HFFc6 (cell line): ENCODE results near the gene RAB4B. TPM values are rescaled to one million over a fixed set of nuclear protein-coding genes. Genes with fewer than 3 reads are reported as not detected.

Experiments used
- DNase-seq: peaks from one replicate; pipeline ENCODE4 v3.0.0-alpha.2; 2018
- H3K27ac Mint-ChIP-seq: 2 replicates; pipeline ENCODE4 v1.8.0; 2020; ENCODE audit warnings: mild to moderate bottlenecking, mixed read lengths
- H3K27me3 Mint-ChIP-seq: 2 replicates; pipeline ENCODE4 v1.8.0; 2021; ENCODE audit warnings: mild to moderate bottlenecking, moderate library complexity, mixed read lengths; ENCODE audit not compliant: insufficient read depth
- H3K36me3 Mint-ChIP-seq: 2 replicates; pipeline ENCODE4 v1.8.0; 2021; ENCODE audit warnings: low read depth, mixed read lengths
- H3K4me1 Mint-ChIP-seq: 2 replicates; pipeline ENCODE4 v1.8.0; 2020; ENCODE audit warnings: low read depth, mixed read lengths
- H3K4me3 Mint-ChIP-seq: 2 replicates; pipeline ENCODE4 v1.8.0; 2020; ENCODE audit warnings: mild to moderate bottlenecking, moderate library complexity, mixed read lengths
- H3K9me3 Mint-ChIP-seq: 2 replicates; pipeline ENCODE4 v1.8.0; 2020; ENCODE audit warnings: mild to moderate bottlenecking, mixed read lengths
- CTCF ChIP-seq: fragments of 200-600 bp; sonication (generic); IDR thresholded peaks from 2 replicates; pipeline ENCODE4 v1.5.0; 2021; ENCODE audit warnings: antibody characterized with exemption, mild to moderate bottlenecking
- total RNA-seq, 6 experiments: library from RNA; stranded (reverse); fragmentation: NEBNext Ultra II Directional; extraction: Animal tissue kit (Norgen Biotek cat#: 25700); gene quantifications; 2 replicates in 1 of 6; 3 replicates in 5 of 6; pipeline ENCODE4 v1.2.3, GENCODE V29; 2021

The RAB4B gene
- total RNA-seq, 6 experiments from 2014 or later = 20.4 to 26.4 (median 22.0) TPM

DNA sequence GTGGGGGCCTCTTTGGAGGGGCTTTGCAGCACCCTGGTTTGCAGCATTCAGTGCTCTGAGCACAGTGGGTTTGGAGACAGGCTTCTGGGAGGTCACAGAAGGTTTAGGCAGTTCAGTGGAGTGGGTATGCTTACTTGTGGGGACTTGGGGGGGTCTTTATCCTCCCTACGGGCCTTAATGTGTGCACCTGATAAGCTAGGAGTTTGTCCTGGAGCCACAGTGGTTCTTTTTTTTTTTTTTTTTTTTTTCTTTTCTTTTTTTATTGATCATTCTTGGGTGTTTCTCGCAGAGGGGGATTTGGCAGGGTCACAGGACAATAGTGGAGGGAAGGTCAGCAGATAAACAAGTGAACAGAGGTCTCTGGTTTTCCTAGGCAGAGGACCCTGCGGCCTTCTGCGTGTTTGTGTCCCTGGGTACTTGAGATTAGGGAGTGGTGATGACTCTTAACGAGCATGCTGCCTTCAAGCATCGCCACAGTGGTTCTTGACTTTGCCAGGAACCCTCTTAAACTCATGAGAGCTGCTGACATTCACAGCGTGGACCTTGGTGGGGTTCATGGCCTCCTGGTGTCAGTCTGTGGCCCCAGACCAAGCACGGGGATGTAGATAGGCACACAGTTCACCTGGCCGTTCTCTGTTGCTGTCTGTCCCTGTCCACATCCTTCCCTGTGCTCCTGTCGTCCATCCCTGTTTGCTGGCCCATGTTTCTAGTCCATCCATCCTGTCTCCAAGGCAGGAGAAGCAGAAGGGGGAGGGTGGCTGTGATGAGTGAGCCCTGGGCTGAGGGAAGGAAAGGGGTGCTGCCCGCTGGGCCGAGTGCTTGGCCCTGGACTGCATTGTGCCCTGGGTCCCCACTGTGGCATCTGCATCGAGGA, 23.6 kb downstream of the RAB4B start:
- peaks cover 71% of the 10 kb centered on the region for H3K4me1 Mint-ChIP-seq
- H3K27ac Mint-ChIP-seq = peak overlapping the region; percentile 68
- no peaks in the 10 kb centered on the region for H3K9me3 Mint-ChIP-seq
- TF ChIP-seq CTCF = no peak
- peaks cover 11% of the 10 kb centered on the region for H3K36me3 Mint-ChIP-seq
- peaks cover 3% of the 10 kb centered on the region; the same call in 1 of the 2 replicates for H3K27me3 Mint-ChIP-seq
- peak overlapping the region; percentile 74 for H3K4me3 Mint-ChIP-seq
- no peak for DNase-seq

- TF ChIP-seq CTCF = no peak
- H3K27ac Mint-ChIP-seq = peak overlapping the region; percentile 68
- no peak for DNase-seq
- peaks cover 12% of the 10 kb centered on the region for H3K36me3 Mint-ChIP-seq
- H3K9me3 Mint-ChIP-seq = no peaks in the 10 kb centered on the region
- H3K4me3 Mint-ChIP-seq = peak overlapping the region; percentile 74
- peaks cover 73% of the 10 kb centered on the region for H3K4me1 Mint-ChIP-seq
- peaks cover 3% of the 10 kb centered on the region for H3K27me3 Mint-ChIP-seq
Observed at GRCh38 chr19:40802300-40803169, 24.5 kb downstream of the RAB4B start.

GRCh38 chr19:40803170-40803856, 25.3 kb downstream of the RAB4B start:
- no peak for TF ChIP-seq CTCF
- Mint-ChIP-seq H3K4me3 (no peak overlapping the region), H3K9me3 (no peaks in the 10 kb centered on the region), H3K4me1 (peaks cover 72% of the 10 kb centered on the region), H3K27me3 (peaks cover 4% of the 10 kb centered on the region), H3K36me3 (peaks cover 20% of the 10 kb centered on the region), H3K27ac (peak overlapping the region; percentile 68)
- no peak for DNase-seq

DNA sequence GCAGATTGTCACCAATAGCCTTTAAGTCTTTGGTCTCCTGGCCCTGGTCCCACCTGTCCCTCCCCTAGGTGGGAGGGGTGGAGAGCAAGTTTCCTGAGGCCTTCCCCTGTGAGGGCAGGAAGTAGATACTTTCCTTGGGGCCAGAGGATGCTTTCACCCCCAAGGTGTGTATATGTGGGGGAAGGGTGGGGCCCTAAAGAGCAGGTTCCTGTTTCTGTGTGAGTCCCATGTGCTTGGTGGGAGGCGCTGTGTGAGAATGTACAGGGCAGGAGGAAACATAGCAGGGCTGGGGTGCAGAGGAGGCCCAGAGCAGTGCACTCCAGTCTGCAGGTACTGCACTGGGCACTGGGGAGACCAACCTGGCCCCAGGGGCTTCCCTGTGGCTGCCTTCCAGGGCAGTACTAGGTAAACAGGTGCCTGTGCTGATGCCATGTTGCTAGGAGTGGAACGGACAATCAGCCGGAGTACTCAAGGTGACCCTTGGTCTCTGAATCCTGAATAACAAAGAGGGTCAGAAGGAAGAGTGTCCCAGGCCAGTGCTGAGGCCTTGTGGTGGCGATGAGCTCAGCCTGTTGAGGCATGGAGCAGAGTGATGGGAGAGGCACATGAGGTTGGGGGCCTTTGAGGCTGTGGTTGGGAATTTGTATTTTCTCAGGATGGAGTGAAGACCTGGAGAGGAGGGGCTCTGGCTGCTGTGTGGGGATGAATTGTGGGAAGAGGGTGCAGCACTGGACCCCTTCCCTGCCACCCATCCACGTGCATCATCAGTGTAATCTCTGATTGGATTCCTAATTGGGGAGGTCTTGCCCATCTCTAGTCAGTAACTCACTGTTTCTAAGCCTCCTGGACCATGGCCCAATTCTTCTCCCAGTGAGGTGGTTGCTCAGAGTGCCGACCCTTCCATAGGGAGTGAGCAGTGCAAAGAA, 26.1 kb downstream of the RAB4B start:
- H3K27ac Mint-ChIP-seq = peak overlapping the region; percentile 69
- TF ChIP-seq CTCF = no peak
- H3K9me3 Mint-ChIP-seq = no peaks in the 10 kb centered on the region
- peaks cover 67% of the 10 kb centered on the region for H3K4me1 Mint-ChIP-seq
- H3K4me3 Mint-ChIP-seq = no peak overlapping the region
- H3K36me3 Mint-ChIP-seq = peaks cover 21% of the 10 kb centered on the region
- no peak for DNase-seq
- peaks cover 2% of the 10 kb centered on the region for H3K27me3 Mint-ChIP-seq
